ENCODE measurements around the gene EVPL. TPM values are rescaled to one million over a fixed set of nuclear protein-coding genes. Genes with fewer than 3 reads are reported as not detected.

Gene EVPL
- total and polyA plus RNA-seq, 12 donors = 0.04 to 0.31 (median 0.05) TPM; not detected in 6

DNA sequence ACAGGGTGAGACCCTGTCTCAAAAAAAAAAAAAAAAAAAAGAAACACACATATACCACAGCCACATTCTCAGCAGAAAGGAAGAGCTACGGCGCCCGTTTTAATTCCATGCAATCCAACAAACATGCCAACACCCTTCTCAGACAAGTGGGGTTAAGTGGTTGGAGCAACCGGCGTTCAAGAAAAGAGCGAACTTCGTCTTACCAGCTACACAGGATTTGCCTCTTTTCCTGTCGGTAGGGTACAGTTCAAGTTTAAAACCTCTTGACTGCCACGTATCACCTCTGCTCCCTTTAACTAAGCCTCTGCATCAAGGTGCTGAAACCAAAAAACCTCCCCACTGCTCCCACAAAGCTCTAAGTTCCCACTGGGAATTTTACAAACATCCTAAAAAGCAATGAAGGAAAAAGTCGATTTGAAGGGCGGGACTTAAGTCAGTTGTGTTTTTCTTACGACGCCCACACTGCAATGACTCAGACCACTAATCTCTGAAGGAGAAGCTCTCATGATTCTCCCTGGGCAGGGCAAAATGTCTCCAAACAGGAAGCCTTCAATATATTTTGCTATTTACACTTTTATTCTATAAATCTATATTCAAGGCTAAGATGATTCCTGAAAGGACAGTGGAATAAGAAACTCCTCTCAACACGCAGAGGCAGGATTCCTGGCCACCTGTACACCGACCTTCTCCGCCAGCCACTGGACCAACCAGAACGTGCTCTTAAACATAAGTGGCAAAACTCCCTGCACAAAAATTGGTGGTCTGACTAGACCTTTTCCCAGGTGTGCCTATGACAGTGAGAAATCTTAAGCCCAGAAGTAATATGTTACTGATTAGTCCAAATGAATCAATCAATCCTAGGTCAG, 26.4 kb upstream of the EVPL start:
- H3K36me3 ChIP-seq = peaks cover 0 to 100% (median 73%) of the 10 kb centered on the region in 9 donors
- H3K27ac ChIP-seq = no peak overlapping the region
- WGBS, 2 donors = 77 to 85% methylated on average over 17 of the region's 17 CpGs
- H3K4me3 ChIP-seq = no peak overlapping the region
- no peaks in the 10 kb centered on the region for H3K27me3 ChIP-seq
- ATAC-seq (no peak), DNase-seq (no peak)
- H3K4me1 ChIP-seq = peaks cover 0 to 3% (median 0%) of the 10 kb centered on the region in 9 donors
- intact Hi-C loops (cut with DNase I) = loop anchor here in 1 of 10 donors (2.0 kb wide), 1 partner anchor 41 kb away; no protein-coding TSS in a partner anchor
- no peaks in the 10 kb centered on the region for H3K9me3 ChIP-seq
- TF ChIP-seq, protein P1, sequence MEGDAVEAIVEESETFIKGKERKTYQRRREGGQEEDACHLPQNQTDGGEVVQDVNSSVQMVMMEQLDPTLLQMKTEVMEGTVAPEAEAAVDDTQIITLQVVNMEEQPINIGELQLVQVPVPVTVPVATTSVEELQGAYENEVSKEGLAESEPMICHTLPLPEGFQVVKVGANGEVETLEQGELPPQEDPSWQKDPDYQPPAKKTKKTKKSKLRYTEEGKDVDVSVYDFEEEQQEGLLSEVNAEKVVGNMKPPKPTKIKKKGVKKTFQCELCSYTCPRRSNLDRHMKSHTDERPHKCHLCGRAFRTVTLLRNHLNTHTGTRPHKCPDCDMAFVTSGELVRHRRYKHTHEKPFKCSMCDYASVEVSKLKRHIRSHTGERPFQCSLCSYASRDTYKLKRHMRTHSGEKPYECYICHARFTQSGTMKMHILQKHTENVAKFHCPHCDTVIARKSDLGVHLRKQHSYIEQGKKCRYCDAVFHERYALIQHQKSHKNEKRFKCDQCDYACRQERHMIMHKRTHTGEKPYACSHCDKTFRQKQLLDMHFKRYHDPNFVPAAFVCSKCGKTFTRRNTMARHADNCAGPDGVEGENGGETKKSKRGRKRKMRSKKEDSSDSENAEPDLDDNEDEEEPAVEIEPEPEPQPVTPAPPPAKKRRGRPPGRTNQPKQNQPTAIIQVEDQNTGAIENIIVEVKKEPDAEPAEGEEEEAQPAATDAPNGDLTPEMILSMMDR (IDR thresholded peaks at IDR 0.05) = no peak

GRCh38 chr17:76051561-76051960, 24.5 kb upstream of the EVPL start:
- H3K36me3 ChIP-seq = peaks cover 0 to 100% (median 72%) of the 10 kb centered on the region in 9 donors

GRCh38 chr17:76050538-76051467, 23.7 kb upstream of the EVPL start:
- 91 to 94% methylated on average over 11 of the region's 11 CpGs for WGBS, 2 donors
- ATAC-seq = no peak
- intact Hi-C loops (cut with DNase I) = no loop called here

More at GRCh38 chr17:76051561-76051960, 24.5 kb upstream of the EVPL start:
- Histone ChIP-seq H3K4me1 (peaks cover 0 to 3% (median 0%) of the 10 kb centered on the region in 9 donors), H3K27ac (no peak overlapping the region), H3K27me3 (no peaks in the 10 kb centered on the region), H3K4me3 (no peak overlapping the region), H3K9me3 (no peaks in the 10 kb centered on the region)
- 93 to 97% methylated on average over 6 of the region's 6 CpGs for WGBS, 2 donors
- no peak for DNase-seq
- intact Hi-C loops (cut with DNase I) = no loop called here
- TF ChIP-seq, protein P1 (IDR thresholded peaks at IDR 0.05) = no peak
- no peak for ATAC-seq

More at GRCh38 chr17:76050538-76051467, 23.7 kb upstream of the EVPL start:
- H3K4me1 ChIP-seq = peaks cover 0 to 3% (median 0%) of the 10 kb centered on the region in 9 donors
- TF ChIP-seq, protein P1 (IDR thresholded peaks at IDR 0.05) = no peak
- peaks cover 0 to 100% (median 72%) of the 10 kb centered on the region in 9 donors for H3K36me3 ChIP-seq
- H3K4me3 ChIP-seq = no peak overlapping the region
- DNase-seq = no peak
- no peaks in the 10 kb centered on the region for H3K27me3 ChIP-seq
- no peaks in the 10 kb centered on the region for H3K9me3 ChIP-seq
- no peak overlapping the region for H3K27ac ChIP-seq

Measured in heart right ventricle (tissue), 16 donors.